ENCODE data around the gene SLC16A12. TPM values are rescaled to one million over a fixed set of nuclear protein-coding genes. Genes with fewer than 3 reads are reported as not detected.

SLC16A12 gene
- total and polyA plus RNA-seq, 2 of the 8 experiments (the other 6 are each of a cell fraction or from before 2014, with no cell fraction given) = 1.6 to 1.9 TPM

- no peak for TF ChIP-seq GABPA (IDR thresholded peaks at IDR 0.05; ENCODE audit: borderline replicate concordance, insufficient read depth, low read length)
- TF ChIP-seq TCF12 (IDR thresholded peaks at IDR 0.05; ENCODE audit: low read depth, low read length) = no peak
- TF ChIP-seq CTCF (IDR thresholded peaks at IDR 0.05; ENCODE audit: control extremely low read depth in 1 of 3, insufficient read depth in 1 of 3, low read depth in 1 of 3, low read length in 3 of 3) = no peak
Measured at GRCh38 chr10:89403043-89403442, 132.4 kb downstream of the SLC16A12 start (continued).

All from H1 (cell line).